ENCODE results near the gene TMEM171.

TMEM171 gene

DNA sequence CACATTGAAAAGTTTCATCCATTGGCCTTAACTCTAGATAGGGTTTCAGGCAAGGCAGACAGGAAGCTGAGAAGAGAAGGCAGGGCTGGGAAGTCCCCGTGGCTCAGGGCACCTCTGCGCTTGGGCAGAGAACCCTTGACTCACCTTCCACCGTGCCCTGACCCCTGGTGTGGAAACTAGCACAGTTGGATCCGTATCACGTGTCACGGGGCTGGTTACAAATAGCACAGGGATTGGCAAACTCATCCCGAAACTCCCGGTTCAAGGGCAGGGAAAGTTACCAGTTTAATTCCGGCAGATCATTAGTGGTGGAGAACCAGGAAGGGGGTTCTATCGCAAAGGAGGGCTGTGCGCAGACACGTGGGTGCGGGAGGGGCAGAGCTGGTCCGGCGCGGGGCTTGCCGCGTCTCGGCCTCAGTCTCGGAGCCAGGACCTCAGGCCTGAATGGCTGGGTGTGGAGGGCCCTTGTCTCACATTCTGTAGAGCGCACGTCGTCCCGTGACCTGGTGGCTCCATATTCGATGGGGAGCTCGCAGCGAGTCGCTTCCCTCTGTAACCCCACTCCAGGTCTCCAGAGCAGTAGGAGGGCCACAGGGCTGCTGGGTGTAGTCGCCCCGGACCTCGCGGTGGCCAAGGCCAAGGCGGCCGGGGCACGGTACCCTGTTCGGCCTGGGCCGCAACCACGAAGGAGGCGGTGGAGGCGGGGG is 771 bp upstream of the TMEM171 start:
- DNase-seq (ENCODE audit: low read depth in 2 of 3, low spot score in 1 of 3), result peak in 1 of 3 donors; percentile 7

DNA sequence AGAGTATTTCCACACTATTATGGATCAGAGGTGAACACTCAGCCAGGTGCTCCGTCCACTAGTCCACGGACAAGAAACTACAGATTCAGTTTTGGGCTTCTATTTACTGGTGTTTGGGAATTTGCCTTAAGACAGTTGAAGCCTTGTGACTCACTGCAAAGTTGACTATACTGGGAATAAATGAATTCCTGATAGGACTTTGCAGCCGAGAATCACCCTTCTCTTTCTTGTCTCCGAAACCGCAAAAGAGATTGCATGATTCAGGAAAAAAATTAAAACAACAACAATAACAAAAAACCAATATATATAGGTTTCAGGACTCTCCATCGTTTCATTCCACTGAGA is 716 bp downstream of the TMEM171 start:
- DNase-seq (ENCODE audit: low read depth in 2 of 3, low spot score in 1 of 3), result no peak

DNA sequence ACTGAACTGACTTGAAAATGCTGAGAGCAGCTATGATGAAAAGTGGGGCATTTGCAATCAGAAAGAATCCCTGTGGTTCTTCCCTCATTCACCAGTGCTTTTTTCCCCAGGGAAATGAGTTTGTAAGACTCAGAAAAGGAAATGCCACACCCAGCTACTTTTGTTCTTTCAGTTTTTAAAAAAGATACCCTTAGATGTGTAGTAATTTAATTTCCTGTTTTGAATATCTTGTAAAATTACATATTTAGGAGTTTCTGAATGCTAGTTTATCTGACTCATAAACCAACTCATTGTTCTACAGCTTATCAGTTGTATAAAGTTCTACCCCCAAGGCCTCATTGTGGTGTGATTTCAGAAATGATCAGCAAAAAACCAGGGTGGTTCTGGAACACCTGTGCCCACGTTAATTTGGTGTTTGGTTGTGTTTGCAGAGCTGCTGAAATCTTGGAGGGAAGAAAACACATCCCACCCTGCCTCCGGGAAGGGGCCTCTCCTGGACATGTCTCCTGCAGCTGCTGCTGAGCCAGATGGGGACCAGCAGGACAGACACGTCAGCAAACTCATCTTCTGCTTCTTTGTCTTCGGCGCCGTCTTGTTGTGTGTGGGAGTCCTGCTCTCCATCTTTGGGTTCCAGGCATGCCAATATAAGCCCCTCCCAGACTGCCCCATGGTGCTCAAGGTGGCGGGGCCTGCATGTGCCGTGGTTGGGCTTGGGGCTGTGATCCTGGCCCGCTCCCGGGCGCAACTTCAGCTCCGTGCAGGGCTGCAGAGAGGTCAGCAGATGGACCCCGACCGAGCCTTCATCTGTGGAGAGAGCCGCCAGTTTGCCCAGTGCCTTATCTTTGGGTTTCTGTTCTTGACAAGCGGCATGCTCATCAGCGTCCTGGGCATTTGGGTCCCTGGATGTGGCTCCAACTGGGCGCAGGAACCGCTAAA is 2.8 kb downstream of the TMEM171 start:
- DNase-seq (ENCODE audit: low read depth in 2 of 3, low spot score in 1 of 3), result no peak

DNA sequence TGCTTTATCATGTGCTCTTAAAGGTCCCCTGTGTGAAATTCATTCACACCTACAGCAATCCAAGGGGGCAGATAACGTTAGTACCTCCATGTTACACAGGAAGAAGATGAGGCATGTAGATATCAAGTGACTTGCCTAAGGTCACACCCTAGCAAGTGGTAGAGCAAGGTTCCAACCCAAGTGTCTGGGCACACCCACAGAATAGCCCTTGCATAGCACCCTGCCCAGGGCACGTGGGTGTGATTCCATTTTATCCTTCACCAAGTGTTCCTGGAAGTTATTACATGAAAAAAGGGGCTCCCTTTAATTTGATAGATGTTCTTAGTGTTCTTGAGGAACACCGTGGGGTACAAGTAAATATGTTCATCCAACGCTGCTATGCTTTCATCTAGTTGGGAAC is 4.9 kb downstream of the TMEM171 start:
- no peak for DNase-seq (ENCODE audit: low read depth in 2 of 3, low spot score in 1 of 3)

DNA sequence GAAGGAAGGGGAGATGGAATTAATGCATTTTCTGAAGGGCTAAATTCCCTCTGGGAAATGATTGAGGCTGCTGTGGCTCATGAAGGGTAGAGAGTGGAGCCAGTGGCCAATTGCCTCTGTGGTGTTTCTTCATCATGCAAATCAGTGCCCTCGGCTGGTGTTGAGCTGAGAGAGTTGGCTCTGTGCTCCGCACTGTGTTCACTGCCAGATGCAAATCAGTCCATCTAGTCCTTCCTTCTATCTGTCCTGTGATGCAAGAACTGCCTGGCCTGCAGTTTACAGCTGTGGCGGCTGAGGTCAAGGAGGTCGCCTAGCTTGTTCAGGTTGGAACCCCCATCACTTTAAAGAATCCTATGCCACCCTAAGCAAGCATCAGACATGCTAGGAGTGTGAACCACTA is 6.0 kb downstream of the TMEM171 start:
- DNase-seq (ENCODE audit: low read depth in 2 of 3, low spot score in 1 of 3), result no peak

DNA sequence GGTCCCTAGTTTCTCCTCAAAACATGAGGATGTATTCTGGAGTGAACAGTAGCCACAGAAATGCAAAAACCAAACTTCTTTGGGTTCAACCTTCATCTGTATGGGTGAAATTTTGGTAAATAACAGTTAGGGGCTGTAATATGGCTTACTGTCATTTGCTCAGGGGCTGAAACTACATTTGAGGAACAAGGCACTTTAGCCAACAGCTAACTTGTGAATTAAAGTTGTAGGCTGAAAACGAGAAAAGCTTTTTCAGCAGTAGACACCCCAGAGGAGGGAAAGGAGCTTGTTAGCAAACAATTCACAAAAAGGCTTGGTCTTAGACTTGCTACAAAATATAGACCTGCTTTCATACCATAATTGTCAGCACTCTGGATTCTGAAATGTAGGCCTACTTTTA is 6.6 kb downstream of the TMEM171 start:
- no peak for DNase-seq (ENCODE audit: low read depth in 2 of 3, low spot score in 1 of 3)

DNA sequence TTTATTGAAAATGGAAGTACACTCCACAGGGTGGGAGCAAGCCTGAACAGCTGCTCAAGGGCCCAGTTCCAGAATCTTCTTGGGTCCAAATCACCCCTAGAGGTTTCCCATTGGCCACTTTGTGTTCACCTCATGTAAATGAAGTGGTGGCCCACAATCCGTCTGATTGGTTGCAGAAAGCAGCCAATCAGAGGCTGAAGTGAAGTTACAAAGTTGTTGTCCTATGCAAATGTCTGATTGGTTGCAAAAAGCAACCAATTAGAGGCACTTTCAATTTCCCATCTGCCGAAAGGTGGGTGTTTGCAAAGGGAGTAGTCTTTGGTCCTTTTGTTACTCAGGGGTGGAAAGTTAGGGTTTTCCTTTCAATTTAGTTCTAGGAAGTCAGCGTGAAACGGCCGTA is 8.8 kb downstream of the TMEM171 start:
- DNase-seq (ENCODE audit: low read depth in 2 of 3, low spot score in 1 of 3), result no peak

DNA sequence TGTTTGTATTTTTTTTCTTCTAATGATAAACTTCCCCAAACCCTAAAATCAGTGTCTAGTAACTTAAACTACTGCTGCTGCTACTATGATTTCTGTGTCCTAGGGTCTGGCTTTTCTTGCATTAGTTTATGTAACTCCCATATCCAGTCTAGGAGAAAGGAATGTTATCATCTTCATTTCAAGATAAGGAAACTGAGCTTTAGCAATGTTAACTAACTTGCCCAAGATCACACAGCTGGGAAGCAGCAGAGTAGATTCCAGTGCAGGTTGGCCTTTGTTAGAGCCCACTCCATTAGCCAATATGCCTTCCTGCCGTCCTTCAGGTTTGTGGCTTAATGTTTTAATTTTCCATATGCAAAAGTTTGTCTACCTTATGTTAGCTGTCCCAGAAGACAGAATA is 10.4 kb downstream of the TMEM171 start:
- no peak for DNase-seq (ENCODE audit: low read depth in 2 of 3, low spot score in 1 of 3)

DNA sequence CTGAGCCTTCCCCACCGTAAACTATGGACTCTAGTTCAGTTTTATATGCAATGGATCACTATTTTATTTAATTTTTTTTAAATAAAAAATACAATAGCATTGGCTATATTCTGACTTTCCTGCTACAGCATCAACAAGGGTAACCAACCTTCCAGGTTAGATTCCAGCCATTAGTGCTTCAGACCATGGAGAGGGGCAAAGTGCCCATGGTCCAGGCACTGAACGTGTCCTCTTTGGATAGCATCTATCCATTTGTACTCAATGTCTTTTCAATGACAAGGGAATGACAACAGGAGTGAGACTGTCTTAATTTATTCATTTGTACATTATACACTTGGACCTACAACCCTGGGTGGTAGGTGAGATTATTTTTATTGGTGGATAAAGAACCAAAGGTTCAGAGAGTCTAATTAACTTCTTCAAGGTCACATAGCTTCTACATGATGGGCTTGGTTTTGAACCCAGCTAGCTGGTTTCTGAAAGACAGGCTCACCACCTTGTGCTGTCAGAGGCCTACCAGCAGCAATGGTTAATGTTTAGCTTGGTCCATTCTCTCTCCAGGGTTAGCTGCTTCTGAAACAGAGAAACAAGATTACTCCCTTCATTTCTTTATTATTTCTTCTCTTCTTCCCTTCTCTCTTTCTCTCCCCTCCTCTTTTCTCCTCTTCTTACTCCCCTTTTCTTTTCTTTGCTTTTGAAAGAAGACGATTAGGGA is 11.5 kb downstream of the TMEM171 start:
- DNase-seq (ENCODE audit: low read depth in 2 of 3, low spot score in 1 of 3), result no peak

DNA sequence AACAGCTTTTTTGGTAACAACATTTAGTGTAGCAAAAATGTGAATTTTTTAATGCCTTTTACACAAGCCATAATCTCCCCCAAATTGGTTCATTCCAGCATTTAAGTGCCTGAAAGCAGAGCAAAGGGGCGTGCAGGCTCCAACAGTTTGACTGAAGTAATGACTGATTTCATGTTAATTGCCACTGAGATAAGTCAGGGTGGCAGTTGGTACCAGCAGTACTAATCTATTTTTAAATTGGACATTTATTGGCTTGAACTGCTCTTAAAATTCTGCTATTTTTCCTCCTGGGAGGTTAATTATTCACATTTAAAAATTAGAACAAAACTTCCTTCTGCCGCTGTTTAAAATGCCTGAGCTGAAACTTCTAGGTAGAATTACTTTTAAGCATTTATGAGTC is 12.4 kb downstream of the TMEM171 start:
- no peak for DNase-seq (ENCODE audit: low read depth in 2 of 3, low spot score in 1 of 3)

DNA sequence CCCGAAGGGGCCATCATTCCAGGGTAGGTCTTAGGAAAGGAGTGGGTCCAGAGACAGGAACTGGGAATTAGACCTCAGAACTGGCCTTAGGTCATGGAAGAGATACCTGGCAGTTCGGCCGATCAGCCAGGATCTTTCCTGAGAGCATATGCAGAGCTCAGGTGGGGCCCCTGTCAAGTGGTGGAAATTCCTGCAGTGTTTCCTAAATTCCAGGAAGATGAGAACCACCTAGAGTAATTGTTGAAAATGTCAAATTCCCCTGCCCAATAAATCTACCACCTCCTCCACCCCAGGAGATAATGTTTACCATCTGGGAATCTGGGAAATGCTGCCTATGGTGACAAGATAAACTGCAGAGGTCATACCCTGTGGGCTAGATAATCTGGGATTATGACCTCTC is 14.6 kb downstream of the TMEM171 start:
- DNase-seq (ENCODE audit: low read depth in 2 of 3, low spot score in 1 of 3), result no peak

DNA sequence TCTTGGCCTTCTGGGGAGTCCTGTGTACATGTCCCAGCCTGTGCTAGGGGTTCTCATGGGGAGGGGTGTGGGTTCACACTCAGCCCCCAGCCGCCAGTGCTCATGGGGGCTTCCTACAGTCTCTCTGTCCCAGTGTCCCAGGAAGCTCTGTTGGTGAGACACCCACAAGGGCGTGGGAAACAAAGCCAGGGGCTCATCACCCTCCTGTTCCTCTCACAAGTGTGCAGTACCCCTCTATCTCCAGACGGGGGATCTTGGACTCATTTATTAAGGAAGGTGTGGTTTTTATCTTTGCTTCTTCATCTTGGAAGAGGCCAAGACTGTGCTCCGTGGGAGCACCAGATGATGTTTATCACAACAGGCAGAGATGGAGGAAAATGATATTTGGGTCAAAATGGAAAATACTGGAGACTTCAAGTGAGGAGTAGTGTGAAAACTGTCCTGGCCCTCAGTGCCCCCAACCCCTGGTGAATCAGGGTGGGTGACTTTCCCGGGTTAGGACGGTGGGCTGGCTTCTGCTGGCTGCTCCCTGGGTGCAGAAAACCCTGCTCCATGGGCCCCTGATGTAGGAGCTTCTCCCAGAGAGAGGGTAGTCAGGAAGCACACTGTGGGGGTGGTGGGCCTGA is 15.2 kb downstream of the TMEM171 start:
- DNase-seq (ENCODE audit: low read depth in 2 of 3, low spot score in 1 of 3), result peak in 1 of 3 donors; percentile 11

DNA sequence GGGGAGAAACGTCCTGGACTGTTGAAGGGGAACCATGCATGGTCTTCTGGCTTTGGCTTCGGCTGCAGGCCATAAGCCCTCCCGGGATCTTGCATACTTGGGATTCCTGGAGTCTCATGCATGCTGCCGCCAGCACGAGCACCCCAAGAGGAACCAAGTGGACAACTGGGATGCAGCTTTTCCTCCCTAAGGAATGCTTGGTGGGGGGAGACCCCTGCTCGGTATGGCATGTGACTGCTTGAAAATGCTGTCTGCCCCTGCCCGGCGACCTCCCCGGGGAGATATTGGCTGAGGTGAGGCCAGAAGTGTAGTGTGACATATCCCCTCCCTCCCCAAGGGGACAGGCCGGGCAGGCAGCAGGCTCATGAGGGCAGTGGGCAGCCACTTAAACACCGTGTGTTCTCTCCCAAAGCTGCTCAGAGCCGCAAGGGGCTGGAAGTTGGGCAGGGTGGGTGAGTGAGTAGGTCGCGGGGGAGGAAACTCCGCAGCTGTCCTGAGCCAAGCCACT is 15.7 kb downstream of the TMEM171 start:
- no peak for DNase-seq (ENCODE audit: low read depth in 2 of 3, low spot score in 1 of 3)

DNA sequence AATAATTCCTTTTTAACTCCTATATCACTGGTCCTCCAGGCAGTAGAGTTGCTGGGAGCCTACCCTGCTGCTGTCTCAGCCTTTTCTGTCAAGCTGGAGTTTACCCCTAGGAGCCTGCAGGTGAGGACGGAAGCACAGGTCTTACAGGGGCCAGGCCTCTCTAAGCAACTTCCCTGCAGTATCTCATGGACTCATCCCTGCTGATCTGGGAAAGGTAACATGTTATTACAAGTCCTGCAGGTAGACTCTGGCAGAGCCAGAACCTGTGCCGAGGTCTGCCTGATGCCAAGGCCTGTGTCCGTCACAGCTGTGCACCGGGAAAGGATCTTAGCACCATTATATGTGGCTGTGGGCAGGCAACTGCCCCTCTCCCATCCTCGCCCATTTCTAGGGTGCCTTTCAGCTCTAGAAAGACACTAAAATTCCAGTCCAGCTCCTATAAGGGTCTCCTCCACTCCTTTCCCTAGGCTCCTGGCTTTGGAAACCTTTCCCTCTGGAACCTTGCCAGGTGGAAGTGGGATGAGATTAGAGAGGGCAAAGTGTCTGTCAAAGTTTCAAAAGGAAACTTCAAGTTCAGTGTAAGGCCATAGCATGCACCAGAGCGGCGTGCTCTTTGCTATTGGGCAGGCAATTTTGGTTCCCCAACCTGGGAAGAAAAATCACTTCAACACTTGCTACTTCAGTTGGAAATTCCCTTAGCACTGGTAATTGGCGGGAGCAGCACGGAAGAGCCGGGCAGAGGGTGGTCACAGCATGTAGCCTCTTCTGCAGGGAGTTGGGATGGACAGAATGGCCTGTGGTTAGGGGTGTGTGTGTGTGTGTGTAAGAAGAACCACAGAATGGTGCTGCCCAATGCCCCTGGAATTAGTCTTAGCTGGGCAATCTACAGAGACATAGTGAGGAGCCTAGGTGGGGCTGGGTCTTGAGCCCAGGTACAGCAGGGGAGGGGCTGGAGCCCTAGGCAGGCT is 17.5 kb downstream of the TMEM171 start:
- DNase-seq (ENCODE audit: low read depth in 2 of 3, low spot score in 1 of 3), result no peak

DNA sequence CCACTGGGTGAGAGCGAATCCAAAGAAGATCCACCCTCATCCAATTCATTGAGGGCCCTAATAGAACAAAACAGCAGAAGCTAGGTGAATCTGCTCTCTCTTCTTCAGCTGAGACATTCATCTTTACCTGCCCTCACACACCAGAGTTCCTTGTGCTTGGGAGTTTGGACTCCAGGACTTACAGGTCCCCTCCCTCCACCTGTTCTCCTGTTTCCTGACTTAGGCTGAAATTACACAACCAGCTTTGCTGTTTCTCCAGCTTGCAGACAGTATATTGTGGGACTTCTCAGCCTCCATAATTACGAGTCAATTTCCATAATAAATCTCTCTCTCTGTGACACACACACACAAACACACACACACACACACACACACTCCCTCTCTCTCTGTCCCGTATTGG is 19.1 kb downstream of the TMEM171 start:
- no peak for DNase-seq (ENCODE audit: low read depth in 2 of 3, low spot score in 1 of 3)

DNA sequence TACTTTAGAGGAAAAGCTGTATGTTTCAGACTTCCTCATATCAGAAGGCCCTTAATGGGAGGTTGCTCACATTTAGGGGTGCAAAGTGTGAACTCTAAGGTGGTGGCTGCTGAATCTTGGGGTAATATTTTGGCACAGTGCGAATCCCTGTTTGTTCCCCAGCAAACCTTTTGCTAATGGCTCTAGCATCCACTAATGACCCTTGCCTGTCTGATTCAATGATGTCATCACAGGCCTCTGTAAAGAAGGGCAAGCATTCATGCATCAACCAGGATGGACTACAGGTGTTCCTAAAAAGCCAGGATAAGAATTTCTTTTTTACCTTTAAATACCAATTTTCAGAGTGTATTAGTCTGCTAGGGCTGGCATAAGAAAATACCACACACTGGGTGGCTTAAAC is 20.4 kb downstream of the TMEM171 start:
- DNase-seq (ENCODE audit: low read depth in 2 of 3, low spot score in 1 of 3), result no peak

DNA sequence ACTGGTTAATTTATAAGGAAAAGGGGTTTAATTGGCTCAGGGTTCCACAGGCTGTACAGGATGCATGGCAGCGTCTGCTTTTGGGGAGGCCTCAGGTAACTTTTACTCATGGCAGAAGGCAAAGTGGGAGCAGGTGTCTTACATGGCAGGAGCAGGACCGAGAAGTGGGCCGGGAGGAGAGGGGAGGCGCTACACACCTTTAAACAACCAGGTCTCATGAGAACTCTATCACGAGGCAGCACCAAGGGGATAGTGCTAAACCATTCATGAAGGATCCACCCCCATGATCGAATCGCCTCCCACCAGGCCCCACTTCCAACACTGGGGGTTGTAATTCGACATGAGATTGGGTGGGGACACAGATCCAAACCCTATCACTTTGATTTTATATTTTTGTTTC is 21.7 kb downstream of the TMEM171 start:
- no peak for DNase-seq (ENCODE audit: low read depth in 2 of 3, low spot score in 1 of 3)

DNA sequence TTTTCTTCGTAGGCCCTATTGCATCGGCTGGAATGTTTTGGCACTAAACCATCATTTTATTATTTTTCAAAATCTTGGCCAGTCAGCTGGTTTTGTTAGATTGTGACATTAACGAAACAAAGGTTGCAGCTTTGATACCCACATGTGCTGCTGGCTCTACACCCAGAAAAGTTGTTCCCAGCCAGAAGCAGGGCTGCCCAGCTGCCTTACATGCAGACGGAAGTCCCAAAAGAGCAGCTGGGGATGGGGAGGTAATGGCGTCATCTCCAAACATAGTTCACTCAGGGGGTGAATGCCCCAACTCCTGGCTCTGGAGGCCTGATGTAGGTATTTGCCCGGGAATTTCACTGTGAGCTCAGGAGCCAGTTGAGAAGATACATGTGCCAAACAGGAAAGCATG is 23.3 kb downstream of the TMEM171 start:
- no peak for DNase-seq (ENCODE audit: low read depth in 2 of 3, low spot score in 1 of 3)

DNA sequence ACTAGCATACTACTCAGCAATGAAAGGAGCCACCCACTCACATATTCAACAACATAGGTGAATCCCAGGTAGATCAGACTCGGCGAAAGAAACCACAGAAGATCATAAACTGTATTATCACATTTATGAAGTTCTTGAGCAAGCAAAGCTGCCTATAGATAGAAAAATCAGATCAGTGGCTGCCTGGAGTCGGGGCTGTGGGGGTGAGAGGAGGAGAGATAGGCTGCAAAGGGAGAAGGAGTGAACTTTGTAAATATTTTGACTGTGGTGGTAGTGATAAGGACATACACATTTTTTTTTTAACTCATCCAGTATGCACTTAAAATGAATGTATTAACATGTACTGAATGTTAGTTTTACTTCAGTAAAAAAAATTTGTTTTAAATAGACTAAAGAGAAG is 29.2 kb downstream of the TMEM171 start:
- DNase-seq (ENCODE audit: low read depth in 2 of 3, low spot score in 1 of 3), result no peak

DNA sequence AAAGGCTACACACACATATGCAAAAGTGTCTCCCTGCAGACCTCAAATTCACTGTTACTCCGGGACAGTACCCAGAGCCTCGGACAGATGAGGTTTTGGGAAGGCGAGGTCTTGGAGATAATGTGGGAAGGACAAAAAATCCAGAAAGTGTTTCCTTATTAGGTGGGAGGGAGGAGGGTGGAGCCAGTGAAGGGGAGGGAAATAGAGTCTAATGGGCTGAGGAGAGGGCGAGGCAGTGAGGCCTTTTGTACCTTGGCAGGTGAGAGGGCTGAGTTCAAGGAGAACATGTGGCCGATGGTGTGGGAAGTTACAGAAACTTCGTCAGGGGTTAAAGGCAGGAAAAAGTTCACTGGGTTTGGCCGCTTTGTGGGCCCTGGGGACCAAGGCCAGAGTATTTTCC is 30.5 kb downstream of the TMEM171 start:
- no peak for DNase-seq (ENCODE audit: low read depth in 2 of 3, low spot score in 1 of 3)
